Measurements from ENCODE around the gene CFC1.
"Not testable (repeated sequence)": the region's sequence is repeated elsewhere in the genome, so short reads cannot be mapped to it uniquely, and the experiment has no call there.

Gene CFC1

GRCh38 chr2:130599393-130599792 lies at the start of gene CFC1:
Gene CFC1, minus strand, starts transcription at chr2:130599575. Its CDS starts 288 bp downstream, at chr2:130599287.
- not testable (repeated sequence) for DNase-seq

- DNase-seq = not testable (repeated sequence)
Observed at GRCh38 chr2:130641688-130642087, 42.3 kb upstream of the CFC1 start.

- not testable (repeated sequence) for DNase-seq
Observed at GRCh38 chr2:130638973-130639372, 39.6 kb upstream of the CFC1 start.

DNA sequence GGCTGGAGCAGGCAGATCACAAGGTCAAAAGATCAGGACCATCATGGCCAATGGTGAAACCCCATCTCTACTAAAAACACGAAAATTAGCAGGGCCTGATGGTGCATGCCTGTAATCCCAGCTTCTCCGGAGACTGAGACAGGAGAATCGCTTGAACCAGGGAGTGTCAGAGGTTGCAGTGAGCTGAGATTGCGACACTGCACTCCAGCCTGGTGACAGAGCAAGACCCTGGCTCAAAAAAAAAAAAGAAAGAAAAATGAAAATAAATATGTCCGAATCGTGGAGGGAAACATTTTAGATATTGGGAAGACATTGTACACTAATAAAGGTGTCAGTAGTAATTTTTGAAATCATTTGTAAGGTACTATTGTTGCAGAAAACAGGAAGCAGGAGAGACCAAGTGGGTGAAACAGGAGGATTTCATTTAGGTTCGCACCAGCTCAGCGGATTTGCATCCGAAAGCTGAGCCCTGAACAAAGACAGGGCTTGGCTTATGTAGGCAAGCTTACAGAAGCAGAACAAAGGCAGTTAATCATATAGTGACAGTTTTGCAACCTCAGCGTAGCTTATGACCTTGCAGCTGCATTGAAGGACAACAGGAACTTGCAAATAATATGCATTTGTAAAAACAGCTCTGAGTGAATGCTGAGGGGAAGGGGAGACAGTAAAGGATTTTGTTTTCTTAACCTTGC lies 29.6 kb upstream of the CFC1 start:
- DNase-seq = not testable (repeated sequence)

- DNase-seq = not testable (repeated sequence)
Observed at GRCh38 chr2:130611140-130611539, 11.8 kb upstream of the CFC1 start, which contains the start of gene POTEJ. Gene POTEJ, plus strand, starts transcription at chr2:130611440. Its CDS starts 93 bp downstream, at chr2:130611533.

DNA sequence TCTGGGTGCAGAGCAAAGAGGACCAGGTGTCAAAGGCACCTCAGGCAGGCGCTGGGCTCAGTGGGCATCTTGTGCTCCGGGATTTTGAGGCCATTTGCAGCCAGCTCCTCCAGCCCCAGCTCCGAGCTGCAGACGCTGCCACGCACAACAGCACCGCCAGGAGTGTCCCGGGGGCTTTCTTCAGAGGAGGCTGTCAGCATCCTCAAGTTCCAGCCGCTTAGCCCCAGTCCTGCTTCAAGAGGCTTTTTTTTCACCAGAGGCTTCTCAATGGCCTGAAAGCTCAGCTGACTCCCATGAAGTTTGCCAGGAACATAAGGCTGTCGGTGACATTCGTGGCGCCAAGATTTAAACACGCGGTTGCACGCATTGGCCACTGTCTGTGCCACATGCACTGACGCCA lies 11.1 kb upstream of the CFC1 start:
- not testable (repeated sequence) for DNase-seq

DNA sequence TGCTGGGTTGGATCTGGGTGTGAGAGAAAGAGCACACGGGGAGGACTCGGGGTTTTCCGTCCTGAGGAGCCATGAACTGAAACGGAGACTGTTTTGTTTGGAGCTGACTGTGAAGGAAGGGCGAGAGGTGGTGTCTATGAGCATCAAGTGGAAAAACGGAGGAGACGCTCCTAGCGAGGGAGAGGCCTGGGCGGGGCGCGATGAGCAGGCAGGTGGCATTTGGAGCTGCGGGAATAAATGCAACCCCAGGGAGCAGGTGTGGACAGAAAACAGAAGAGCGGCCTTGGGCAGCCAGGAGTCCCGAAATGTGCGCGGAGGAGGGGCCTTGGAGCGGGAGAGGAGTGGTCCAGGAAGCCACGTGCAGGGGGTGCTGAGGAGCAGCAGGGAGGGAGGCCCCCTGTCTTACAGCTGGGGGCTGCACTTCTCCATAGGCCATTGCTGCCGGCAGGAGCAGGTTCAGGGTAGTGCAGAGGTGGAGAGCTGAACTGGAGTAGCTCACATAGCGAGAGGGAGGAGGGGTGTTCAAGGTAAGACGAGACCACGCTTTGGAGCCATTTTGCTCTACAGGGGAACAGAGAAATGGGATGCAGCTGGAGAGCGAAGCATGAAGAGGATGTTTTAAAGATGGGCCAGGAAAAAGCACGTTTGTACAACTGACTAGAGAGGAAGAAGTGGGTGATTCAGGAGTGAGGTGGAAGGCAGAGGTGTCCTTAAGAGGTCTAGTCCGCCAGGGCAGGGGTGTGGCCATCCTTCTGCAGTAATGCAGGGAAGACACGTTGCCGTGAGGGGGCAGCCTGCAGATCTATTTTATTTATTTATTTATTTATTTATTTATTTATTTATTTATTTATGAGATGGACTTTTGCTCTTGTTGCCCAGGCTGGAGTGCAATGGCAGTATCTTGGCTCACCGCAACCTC lies 9.9 kb upstream of the CFC1 start:
- DNase-seq = not testable (repeated sequence)

- DNase-seq = not testable (repeated sequence)
Observed at GRCh38 chr2:130608276-130609001, 9.1 kb upstream of the CFC1 start.

DNA sequence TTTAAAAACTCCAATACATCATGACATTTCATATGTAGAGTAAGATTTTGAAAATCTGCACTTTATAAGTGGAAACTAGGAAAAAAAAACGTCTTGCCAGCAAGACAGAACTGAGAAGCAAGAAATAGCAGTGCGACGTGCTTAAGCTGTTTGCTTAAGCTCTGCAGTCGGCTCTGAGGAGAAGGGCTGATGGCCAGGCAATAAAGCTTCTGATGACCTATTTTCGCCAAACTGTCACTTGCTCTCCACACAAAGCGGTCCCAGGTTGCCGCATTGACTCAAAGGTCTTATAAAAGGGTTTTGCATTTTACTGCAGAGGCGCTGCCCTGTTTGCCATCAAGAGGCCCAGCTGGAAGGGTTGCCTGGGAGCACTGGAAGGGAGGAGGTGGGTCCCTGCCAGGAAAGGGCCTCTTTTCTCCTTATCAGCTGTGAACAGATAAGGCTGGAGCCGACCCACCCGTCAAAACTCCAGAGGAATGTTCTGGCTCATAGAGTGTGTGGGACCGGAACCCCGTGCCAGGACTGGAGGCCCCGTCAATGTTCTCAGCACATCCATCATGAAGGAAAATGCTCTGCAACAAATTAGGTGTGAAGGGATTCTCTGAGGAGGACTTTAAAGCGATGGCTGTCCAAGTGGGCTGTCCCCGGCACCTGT lies 2.4 kb upstream of the CFC1 start:
- not testable (repeated sequence) for DNase-seq

DNA sequence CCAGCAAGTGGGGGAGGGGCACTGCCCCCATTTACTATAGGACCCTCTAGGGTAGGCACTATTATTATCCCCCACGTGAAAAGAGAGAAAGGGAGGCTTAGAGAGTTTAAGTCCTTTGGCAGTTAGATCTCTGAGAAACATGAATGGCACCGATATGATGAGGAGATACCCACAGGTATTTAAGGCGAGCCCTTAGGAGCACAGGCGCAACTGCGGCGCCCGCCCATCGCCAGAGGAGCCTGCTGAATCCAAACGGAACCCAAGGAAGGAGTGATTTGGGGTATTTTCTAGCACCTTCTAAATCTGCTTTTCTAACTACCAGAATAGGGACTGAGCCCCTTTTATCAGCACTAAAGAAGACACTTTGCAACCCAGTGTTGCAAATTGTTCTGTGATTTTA lies 551 bp upstream of the CFC1 start:
- not testable (repeated sequence) for DNase-seq

GRCh38 chr2:130598463-130598862 lies 912 bp downstream of the CFC1 start:
- DNase-seq = not testable (repeated sequence)

GRCh38 chr2:130597994-130598393 lies 1.4 kb downstream of the CFC1 start:
- DNase-seq = not testable (repeated sequence)

- DNase-seq = not testable (repeated sequence)
Observed at GRCh38 chr2:130596757-130597156, 2.6 kb downstream of the CFC1 start.

- not testable (repeated sequence) for DNase-seq
Observed at GRCh38 chr2:130594011-130594410, 5.4 kb downstream of the CFC1 start.

DNA sequence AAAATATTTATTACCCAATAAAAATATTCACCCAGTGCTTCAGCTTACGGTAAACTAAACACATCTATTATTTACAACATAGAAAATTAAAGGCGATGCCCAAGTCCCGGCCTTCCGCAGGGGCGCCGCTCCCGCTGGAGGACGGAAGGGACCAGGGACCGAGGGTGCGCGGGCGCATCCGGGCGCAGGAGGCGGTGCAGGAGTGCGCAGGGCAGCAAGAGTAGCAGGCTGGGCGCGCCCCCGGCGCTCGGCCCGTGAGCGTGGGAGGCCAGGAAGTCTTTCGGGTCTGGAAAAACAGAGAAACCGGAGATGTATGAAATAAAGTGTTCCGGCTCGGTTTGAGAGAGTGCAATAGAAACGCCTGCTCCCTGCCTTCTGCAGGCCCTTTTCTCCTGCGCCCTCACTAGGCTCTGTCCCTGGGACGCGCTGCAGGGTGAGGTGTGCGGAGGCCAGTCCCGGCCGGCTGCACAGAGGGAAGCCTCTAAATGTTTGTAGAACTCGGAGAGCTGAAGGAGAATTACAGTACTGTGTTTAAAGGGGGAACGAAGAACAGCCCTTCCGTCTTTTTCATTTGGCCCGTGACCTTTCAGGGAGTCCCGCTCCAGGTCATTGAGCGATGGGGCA lies 6.5 kb downstream of the CFC1 start:
- not testable (repeated sequence) for DNase-seq

DNA sequence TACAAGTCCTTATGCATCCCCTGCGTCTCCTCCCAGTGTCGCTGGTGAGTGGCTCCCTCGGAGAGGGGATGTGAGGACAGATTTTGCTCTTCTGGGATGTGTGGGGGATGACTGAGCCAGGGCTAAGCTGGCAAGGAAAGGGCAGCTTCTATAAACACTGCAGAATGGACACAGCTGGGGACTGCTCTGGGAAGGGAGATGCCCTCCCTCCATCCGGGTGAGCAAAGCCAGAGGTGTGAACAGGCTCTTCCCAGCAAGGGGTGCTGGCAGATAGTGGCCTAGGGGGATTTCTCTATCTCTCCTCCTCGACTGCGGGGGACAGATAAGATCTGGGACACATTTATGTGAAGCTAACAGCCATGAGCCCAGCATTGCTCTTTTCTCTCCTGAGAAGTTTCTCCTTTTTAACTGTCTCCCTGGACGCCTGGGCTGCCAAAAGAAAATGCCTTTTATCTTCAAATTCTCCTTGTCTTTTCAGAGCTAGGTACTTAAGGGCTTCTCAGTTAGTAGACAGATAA lies 8.5 kb downstream of the CFC1 start:
- DNase-seq = not testable (repeated sequence)

DNA sequence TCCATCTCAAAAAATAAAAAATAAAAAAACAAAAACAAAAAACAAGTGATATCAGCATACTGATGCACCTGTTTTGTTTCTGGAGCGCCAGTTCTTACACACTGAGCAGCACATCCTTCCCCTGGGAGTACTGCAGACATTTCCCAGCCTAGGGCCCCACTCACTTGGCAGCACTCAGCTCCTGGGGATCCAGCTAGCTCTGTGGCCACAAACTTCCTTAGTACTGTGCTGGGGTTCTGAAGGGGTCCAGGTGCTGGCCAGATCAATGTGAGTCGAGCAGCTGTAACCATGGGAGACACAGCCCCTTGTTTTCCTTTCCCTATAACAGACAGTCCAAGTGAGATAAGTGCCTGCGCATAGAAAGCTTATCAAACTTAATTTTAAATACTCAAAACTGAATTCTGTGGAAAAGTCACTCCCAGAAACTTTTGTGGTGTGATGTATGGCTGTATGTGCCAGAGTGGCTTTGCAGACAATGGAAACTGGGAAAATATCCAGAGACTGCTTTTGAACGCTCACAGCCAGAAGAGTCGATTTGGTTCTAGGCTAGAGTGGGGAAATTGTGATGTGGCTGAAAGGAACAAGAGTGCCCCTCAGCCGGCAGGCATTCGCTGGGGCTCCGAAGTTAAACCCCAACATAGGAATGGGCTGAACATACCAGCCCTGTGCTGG lies 9.1 kb downstream of the CFC1 start:
- not testable (repeated sequence) for DNase-seq

- DNase-seq = not testable (repeated sequence)
Observed at GRCh38 chr2:130588688-130589458, 10.5 kb downstream of the CFC1 start.

DNA sequence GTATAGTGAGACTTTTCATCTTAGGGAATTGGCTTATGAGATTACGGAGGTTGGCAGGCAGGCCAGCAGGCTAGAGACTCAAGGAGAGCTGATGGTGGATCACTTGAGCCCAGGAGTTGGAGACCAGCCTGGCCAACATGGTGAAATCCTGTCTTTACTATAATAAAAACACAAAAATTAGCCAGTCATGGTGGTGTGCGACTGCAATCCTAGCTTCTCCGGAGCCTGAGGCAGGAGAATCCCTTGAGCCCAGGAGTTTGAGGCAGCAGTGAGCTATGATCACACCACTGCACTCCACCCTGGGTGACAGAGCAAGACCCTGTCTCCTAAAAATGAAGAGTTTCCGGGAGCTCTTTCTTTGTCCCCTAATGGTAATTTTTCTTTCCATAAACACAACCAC lies 14.6 kb downstream of the CFC1 start:
- DNase-seq = not testable (repeated sequence)

- not testable (repeated sequence) for DNase-seq
Observed at GRCh38 chr2:130583582-130583981, 15.8 kb downstream of the CFC1 start.
